Measurements from ENCODE around the gene UEVLD. TPM values are rescaled to one million over a fixed set of nuclear protein-coding genes. Genes with fewer than 3 reads are reported as not detected.

Gene UEVLD
- total RNA-seq, 1 experiment from 2014 or later: 31.6 TPM

- Histone ChIP-seq H3K27ac (no peak overlapping the region), H3F3A (ENCODE audit: insufficient read depth, low read depth) (0 out of 2 replicates have a peak, but pooled peaks cover 3% of the 10 kb centered on the region), H4K20me1 (ENCODE audit: insufficient read depth) (no peaks in the 10 kb centered on the region), H3K27me3 (ENCODE audit: insufficient read depth, low read depth) (no peaks in the 10 kb centered on the region), H3K9me3 (ENCODE audit: insufficient read depth, low read depth) (no peaks in the 10 kb centered on the region), H3K4me1 (replicated peaks; ENCODE audit: insufficient read depth) (no peaks in the 10 kb centered on the region), H3K4me3 (no peak overlapping the region), H3K79me2 (ENCODE audit: low read depth) (no peaks in the 10 kb centered on the region), H3K36me3 (ENCODE audit: low read depth) (peaks cover 18% of the 10 kb centered on the region), H3K4me2 (no peak overlapping the region), H2AFZ (no peak overlapping the region), H3K9me2 (ENCODE audit: insufficient read depth) (no peaks in the 10 kb centered on the region)
- no peak for DNase-seq
- CTCF ChIA-PET: no interaction called here
- intact Hi-C loops (cut with micrococcal nuclease; ENCODE audit: unreplicated experiment): no loop called here
- no TSS peak for BruUV-seq (replicated peaks)
- POLR2A ChIA-PET (ENCODE audit: unreplicated experiment): no interaction called here
- TF ChIP-seq CTCF (conservative IDR thresholded peaks at IDR 0.05) (no peak), EZH2 (IDR thresholded peaks at IDR 0.05; ENCODE audit: low read depth) (no peak)
Observed at GRCh38 chr11:18566406-18566805, 22.1 kb downstream of the UEVLD start.

DNA sequence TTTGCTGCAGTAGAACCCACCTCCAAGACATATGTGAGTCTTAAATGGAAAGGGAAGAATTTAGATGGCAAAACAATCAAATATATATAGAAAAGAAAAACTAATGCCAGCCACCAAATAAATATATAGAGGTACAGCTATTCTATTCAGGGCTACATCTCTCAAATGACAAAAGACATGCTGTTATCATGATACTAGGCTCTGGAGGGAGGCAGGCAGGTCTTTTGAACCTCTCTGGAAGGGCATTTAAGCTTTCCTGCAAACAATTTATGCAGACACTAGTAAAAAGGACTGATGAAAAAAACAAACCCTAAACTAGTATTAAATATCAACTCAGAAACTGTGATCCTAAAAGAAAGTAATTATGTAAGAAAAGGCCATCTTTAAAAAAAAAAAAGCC, 24.4 kb downstream of the UEVLD start:
- intact Hi-C loops (cut with micrococcal nuclease; ENCODE audit: unreplicated experiment): no loop called here
- H3K9me3 ChIP-seq (ENCODE audit: insufficient read depth, low read depth): no peaks in the 10 kb centered on the region
- no peak overlapping the region for H3K27ac ChIP-seq
- H4K20me1 ChIP-seq (ENCODE audit: insufficient read depth): no peaks in the 10 kb centered on the region
- BruUV-seq (replicated peaks): no TSS peak
- H2AFZ ChIP-seq: no peak overlapping the region
- no peaks in the 10 kb centered on the region for H3K4me1 ChIP-seq (replicated peaks; ENCODE audit: insufficient read depth)
- peaks cover 8% of the 10 kb centered on the region; the same call in 1 of the 2 replicates for H3K36me3 ChIP-seq (ENCODE audit: low read depth)
- ChIA-PET POLR2A (ENCODE audit: unreplicated experiment) (interaction anchor here (0.6 to 0.7 kb wide), 2 partner anchors 54 to 474 kb away, joined by 3 to 18 read pairs; no protein-coding TSS in a partner anchor), CTCF (no interaction called here)
- H3K9me2 ChIP-seq (ENCODE audit: insufficient read depth): no peaks in the 10 kb centered on the region
- no peaks in the 10 kb centered on the region for H3K27me3 ChIP-seq (ENCODE audit: insufficient read depth, low read depth)
- no peaks in the 10 kb centered on the region for H3K79me2 ChIP-seq (ENCODE audit: low read depth)
- no peak for TF ChIP-seq CTCF (conservative IDR thresholded peaks at IDR 0.05)
- TF ChIP-seq EZH2 (IDR thresholded peaks at IDR 0.05; ENCODE audit: low read depth): no peak
- 0 out of 2 replicates have a peak, but pooled peaks cover 3% of the 10 kb centered on the region for H3F3A ChIP-seq (ENCODE audit: insufficient read depth, low read depth)
- no peak overlapping the region for H3K4me2 ChIP-seq
- DNase-seq: no peak
- H3K4me3 ChIP-seq: no peak overlapping the region

GRCh38 chr11:18563090-18563730, 25.3 kb downstream of the UEVLD start:
- no peaks in the 10 kb centered on the region for H3K4me1 ChIP-seq (replicated peaks; ENCODE audit: insufficient read depth)
- H3K27ac ChIP-seq: no peak overlapping the region
- no peaks in the 10 kb centered on the region for H4K20me1 ChIP-seq (ENCODE audit: insufficient read depth)
- DNase-seq: no peak
- ChIA-PET CTCF (no interaction called here), POLR2A (ENCODE audit: unreplicated experiment) (no interaction called here)
- intact Hi-C loops (cut with micrococcal nuclease; ENCODE audit: unreplicated experiment): no loop called here
- H3K79me2 ChIP-seq (ENCODE audit: low read depth): no peaks in the 10 kb centered on the region
- H3K4me2 ChIP-seq: no peak overlapping the region
- BruUV-seq (replicated peaks): no TSS peak
- no peak overlapping the region for H3K4me3 ChIP-seq
- TF ChIP-seq EZH2 (IDR thresholded peaks at IDR 0.05; ENCODE audit: low read depth) (no peak), CTCF (conservative IDR thresholded peaks at IDR 0.05) (no peak)
- H3F3A ChIP-seq (ENCODE audit: insufficient read depth, low read depth): 0 out of 2 replicates have a peak, but pooled peaks cover 3% of the 10 kb centered on the region
- H3K9me2 ChIP-seq (ENCODE audit: insufficient read depth): no peaks in the 10 kb centered on the region
- no peaks in the 10 kb centered on the region for H3K27me3 ChIP-seq (ENCODE audit: insufficient read depth, low read depth)
- no peak overlapping the region for H2AFZ ChIP-seq
- H3K36me3 ChIP-seq (ENCODE audit: low read depth): 0 out of 2 replicates have a peak, but pooled peaks cover 8% of the 10 kb centered on the region
- H3K9me3 ChIP-seq (ENCODE audit: insufficient read depth, low read depth): no peaks in the 10 kb centered on the region

Measured in PC-9 (cell line).